Panc1 (cell line): Measurements from ENCODE around the gene SH3GL1. TPM values are rescaled to one million over a fixed set of nuclear protein-coding genes. Genes with fewer than 3 reads are reported as not detected.

ENCODE experiments used
- ATAC-seq: fragments of 200-7000 bp; cut with Tn5 transposase; 2 replicates; pipeline ENCODE4 v1.9.1; 2020; ENCODE audit warnings: mild to moderate bottlenecking, moderate library complexity
- BruUV-seq: library from RNA; stranded (reverse); fragments of 400-500 nt; replicated peaks from 2 replicates; lab custom pipeline; 2021; lab: Mats Ljungman, UMichigan
- CTCF ChIA-PET: fragments of 300-600 bp; sonication (Branson Sonifier 250); formaldehyde crosslinking; loops from one replicate; lab custom pipeline; 2022; ENCODE audit warnings: antibody characterized with exemption; lab: Charles Lee
- POLR2A ChIA-PET: fragments of 300-600 bp; sonication (Branson Sonifier 250); formaldehyde crosslinking; loops from one replicate; lab custom pipeline; 2022; ENCODE audit warnings: antibody characterized with exemption; lab: Charles Lee
- DNase-seq: peaks from one replicate; pipeline ENCODE4 v3.0.0-alpha.2; 2010; ENCODE audit warnings: low read depth, low spot score
- H3K27ac ChIP-seq: 2 replicates; pipeline ENCODE4 v1.5.1; 2011; ENCODE audit warnings: mild to moderate bottlenecking, low read length, inconsistent platforms
- H3K27me3 ChIP-seq: fragments of 200-500 bp; sonication (Bioruptor generic); 2 replicates; pipeline ENCODE4 v1.6.0; 2014; ENCODE audit warnings: low read length, inconsistent platforms; ENCODE audit not compliant: control insufficient read depth, insufficient read depth
- H3K36me3 ChIP-seq: fragments of 200-500 bp; sonication (Bioruptor generic); 2 replicates; pipeline ENCODE4 v1.5.1; 2014; ENCODE audit warnings: inconsistent platforms, mild to moderate bottlenecking, low read length, moderate library complexity; ENCODE audit not compliant: control insufficient read depth, insufficient read depth
- H3K4me1 ChIP-seq: 2 replicates; pipeline ENCODE4 v1.5.1; 2011; ENCODE audit warnings: inconsistent platforms, mild to moderate bottlenecking, low read length, moderate library complexity; ENCODE audit not compliant: control insufficient read depth, insufficient read depth
- H3K4me3 ChIP-seq, 2 experiments: 2 replicates each; pipeline ENCODE4 v1.5.1; 2011 to 2012; ENCODE audit warnings: low read depth in 2 of 2, low read length in 2 of 2, mild to moderate bottlenecking in 2 of 2, inconsistent platforms in 1 of 2, moderate library complexity in 1 of 2
- H3K9me3 ChIP-seq: fragments of 200-500 bp; sonication (Bioruptor generic); 2 replicates; pipeline ENCODE4 v1.5.1; 2014; ENCODE audit warnings: low read depth, mild to moderate bottlenecking, inconsistent platforms, low read length, moderate library complexity; ENCODE audit not compliant: control insufficient read depth, insufficient read depth
- POLR2AphosphoS5 ChIP-seq: IDR thresholded peaks from 2 replicates; pipeline ENCODE4 v1.6.1; 2012; ENCODE audit warnings: mild to moderate bottlenecking, low read depth, low read length, moderate library complexity
- REST ChIP-seq, 2 experiments: IDR thresholded peaks; 2 replicates each; pipeline ENCODE4 v1.6.1; 2011 to 2012; ENCODE audit warnings: low read depth in 2 of 2, control low read depth in 1 of 2, low read length in 1 of 2, mild to moderate bottlenecking in 1 of 2, moderate library complexity in 1 of 2; ENCODE audit not compliant: insufficient read depth in 1 of 2
- SIN3A ChIP-seq: IDR thresholded peaks from 2 replicates; pipeline ENCODE4 v1.6.1; 2012; ENCODE audit warnings: low read depth, mild to moderate bottlenecking, low read length, moderate library complexity, borderline replicate concordance; ENCODE audit not compliant: insufficient read depth
- TCF7L2 ChIP-seq: IDR thresholded peaks from 2 replicates; pipeline ENCODE4 v1.6.1; 2011; ENCODE audit warnings: mild to moderate bottlenecking, low read depth, low read length, inconsistent platforms
- in situ Hi-C: cut with HindIII; loops from 2 replicates; pipeline ENCODE4 v1.10.0; 2016; ENCODE audit warnings: low sequenced_read_pairs, low pct_unique_long_range_greater_than_20kb
- intact Hi-C: fragments of 100-400 bp; cut with micrococcal nuclease; formaldehyde crosslinking; loops from one replicate; pipeline ENCODE4 v1.10.0; 2022; ENCODE audit not compliant: unreplicated experiment
- total RNA-seq: library from RNA; stranded (reverse); gene quantifications from one replicate; pipeline ENCODE4 v1.2.1, GENCODE V29; 2021; ENCODE audit not compliant: unreplicated experiment
- TF ChIP-seq, protein P1 (sequence below): fragments of 450-650 bp; IDR thresholded peaks from 2 replicates; pipeline ENCODE4 v1.5.1; 2017; ENCODE audit warnings: mild to moderate bottlenecking

SH3GL1 gene
- total RNA-seq, 1 experiment from 2014 or later: 57.1 TPM

GRCh38 chr19:4431296-4431695, 30.9 kb upstream of the SH3GL1 start:
- in situ Hi-C loops (no loop called here), intact Hi-C loops (no loop called here)
- H3K9me3 ChIP-seq: no peaks in the 10 kb centered on the region
- H3K36me3 ChIP-seq: no peaks in the 10 kb centered on the region
- no peaks in the 10 kb centered on the region for H3K27me3 ChIP-seq
- H3K27ac ChIP-seq: no peak overlapping the region
- POLR2A ChIA-PET: no interaction called here
- TF ChIP-seq TCF7L2 (no peak), SIN3A (no peak), POLR2AphosphoS5 (no peak)
- H3K4me1 ChIP-seq: no peaks in the 10 kb centered on the region
- no peak for DNase-seq
- no peak overlapping the region for H3K4me3 ChIP-seq
- no TSS peak for BruUV-seq
- CTCF ChIA-PET: no interaction called here
- ATAC-seq: no peak

GRCh38 chr19:4430760-4431159, 30.4 kb upstream of the SH3GL1 start:
- Histone ChIP-seq H3K27ac (no peak overlapping the region), H3K4me3 (no peak overlapping the region), H3K4me1 (no peaks in the 10 kb centered on the region), H3K27me3 (no peaks in the 10 kb centered on the region), H3K36me3 (no peaks in the 10 kb centered on the region), H3K9me3 (no peaks in the 10 kb centered on the region)
- intact Hi-C loops: no loop called here
- ChIA-PET POLR2A (no interaction called here), CTCF (no interaction called here)
- in situ Hi-C loops: no loop called here
- ATAC-seq: no peak
- no TSS peak for BruUV-seq
- TF ChIP-seq TCF7L2 (no peak), POLR2AphosphoS5 (no peak), SIN3A (no peak), REST (IDR thresholded peaks at IDR 0.05; ENCODE audit: insufficient read depth in 1 of 2, low read depth in 2 of 2, low read length in 1 of 2) (no peak)
- TF ChIP-seq, protein P1, sequence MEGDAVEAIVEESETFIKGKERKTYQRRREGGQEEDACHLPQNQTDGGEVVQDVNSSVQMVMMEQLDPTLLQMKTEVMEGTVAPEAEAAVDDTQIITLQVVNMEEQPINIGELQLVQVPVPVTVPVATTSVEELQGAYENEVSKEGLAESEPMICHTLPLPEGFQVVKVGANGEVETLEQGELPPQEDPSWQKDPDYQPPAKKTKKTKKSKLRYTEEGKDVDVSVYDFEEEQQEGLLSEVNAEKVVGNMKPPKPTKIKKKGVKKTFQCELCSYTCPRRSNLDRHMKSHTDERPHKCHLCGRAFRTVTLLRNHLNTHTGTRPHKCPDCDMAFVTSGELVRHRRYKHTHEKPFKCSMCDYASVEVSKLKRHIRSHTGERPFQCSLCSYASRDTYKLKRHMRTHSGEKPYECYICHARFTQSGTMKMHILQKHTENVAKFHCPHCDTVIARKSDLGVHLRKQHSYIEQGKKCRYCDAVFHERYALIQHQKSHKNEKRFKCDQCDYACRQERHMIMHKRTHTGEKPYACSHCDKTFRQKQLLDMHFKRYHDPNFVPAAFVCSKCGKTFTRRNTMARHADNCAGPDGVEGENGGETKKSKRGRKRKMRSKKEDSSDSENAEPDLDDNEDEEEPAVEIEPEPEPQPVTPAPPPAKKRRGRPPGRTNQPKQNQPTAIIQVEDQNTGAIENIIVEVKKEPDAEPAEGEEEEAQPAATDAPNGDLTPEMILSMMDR: no peak
- DNase-seq: no peak

DNA sequence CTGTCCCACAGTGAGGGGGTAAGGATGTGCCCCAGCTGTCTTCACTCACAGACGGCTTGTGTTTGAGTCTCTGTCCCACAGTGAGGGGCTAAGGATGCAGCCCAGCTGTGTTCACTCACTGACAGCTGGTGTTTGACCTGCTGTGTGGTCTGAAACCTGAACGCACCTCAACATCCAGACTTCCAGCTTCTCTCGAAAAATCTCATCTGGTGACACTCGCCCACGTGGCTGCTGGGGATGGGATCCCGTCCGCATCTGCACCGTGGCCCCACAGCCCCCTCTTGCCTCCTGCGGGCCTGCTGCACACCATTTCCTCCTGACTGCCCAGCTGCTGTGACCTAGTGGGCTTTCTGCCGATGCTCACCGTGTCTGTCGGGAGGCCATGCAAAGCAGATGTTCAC, 29.4 kb upstream of the SH3GL1 start:
- Histone ChIP-seq H3K4me3 (no peak overlapping the region), H3K4me1 (no peaks in the 10 kb centered on the region), H3K36me3 (no peaks in the 10 kb centered on the region), H3K9me3 (no peaks in the 10 kb centered on the region), H3K27me3 (no peaks in the 10 kb centered on the region), H3K27ac (no peak overlapping the region)
- no peak for TF ChIP-seq SIN3A
- TF ChIP-seq TCF7L2: no peak
- no peak for TF ChIP-seq REST (IDR thresholded peaks at IDR 0.05; ENCODE audit: insufficient read depth in 1 of 2, low read depth in 2 of 2, low read length in 1 of 2)
- no peak for TF ChIP-seq POLR2AphosphoS5
- TF ChIP-seq, protein P1: no peak
- ChIA-PET POLR2A (no interaction called here), CTCF (no interaction called here)
- in situ Hi-C loops: no loop called here
- intact Hi-C loops: no loop called here
- ATAC-seq: no peak
- no peak for DNase-seq
- BruUV-seq: no TSS peak
